Neural cell (in vitro differentiated cells): ENCODE results near the gene GPC3. TPM values are rescaled to one million over a fixed set of nuclear protein-coding genes. Genes with fewer than 3 reads are reported as not detected.

Source experiments
- H2AFZ ChIP-seq: fragments of 200-600, 300-800 bp; sonication (generic), shearing (Covaris generic); 2 replicates; pipeline ENCODE4 v1.6.0; 2014; ENCODE audit warnings: low read depth, mild to moderate bottlenecking, antibody characterized with exemption, low read length, moderate library complexity
- H3F3A ChIP-seq: fragments of 200-600 bp; shearing (Covaris generic); 2 replicates; pipeline ENCODE4 v1.6.1; 2016; ENCODE audit warnings: mild to moderate bottlenecking, moderate library complexity, mixed read lengths, antibody characterized with exemption, low read length; ENCODE audit not compliant: insufficient read depth, poor library complexity, severe bottlenecking
- H3K27ac ChIP-seq: fragments of 200-600, 300-800 bp; sonication (generic), shearing (Covaris generic); 2 replicates; pipeline ENCODE4 v1.5.1; 2014; ENCODE audit warnings: mild to moderate bottlenecking, low read length, moderate library complexity
- H3K27me3 ChIP-seq: fragments of 300-800, 200-600 bp; sonication (generic), shearing (Covaris generic); 2 replicates; pipeline ENCODE4 v1.6.0; 2014; ENCODE audit warnings: mild to moderate bottlenecking, low read depth, low read length, moderate library complexity; ENCODE audit not compliant: insufficient read depth
- H3K36me3 ChIP-seq: fragments of 300-800, 200-600 bp; sonication (generic), shearing (Covaris generic); 2 replicates; pipeline ENCODE4 v1.5.1; 2014; ENCODE audit warnings: mild to moderate bottlenecking, antibody characterized with exemption, low read length, moderate library complexity; ENCODE audit not compliant: insufficient read depth
- H3K4me2 ChIP-seq: fragments of 300-800, 200-600 bp; sonication (generic), shearing (Covaris generic); 2 replicates; pipeline ENCODE4 v1.6.0; 2014; ENCODE audit warnings: mild to moderate bottlenecking, low read length
- H3K4me3 ChIP-seq: fragments of 300-800, 200-600 bp; sonication (generic), shearing (Covaris generic); 2 replicates; pipeline ENCODE4 v1.5.1; 2014; ENCODE audit warnings: mild to moderate bottlenecking, low read length, moderate library complexity
- H3K79me2 ChIP-seq: fragments of 200-600 bp; shearing (Covaris generic); replicated peaks from 2 replicates; pipeline ENCODE4 v1.6.0; 2014; ENCODE audit warnings: mild to moderate bottlenecking, low read length, moderate library complexity; ENCODE audit not compliant: insufficient read depth
- H3K9ac ChIP-seq: fragments of 300-800, 200-600 bp; sonication (generic), shearing (Covaris generic); 2 replicates; pipeline ENCODE4 v1.6.1; 2016; ENCODE audit warnings: mild to moderate bottlenecking, low read length, mixed read lengths
- H3K9me2 ChIP-seq: fragments of 200-600 bp; shearing (Covaris generic); 2 replicates; pipeline ENCODE4 v1.6.1; 2016; ENCODE audit warnings: mild to moderate bottlenecking, low read length, mixed read lengths; ENCODE audit not compliant: insufficient read depth
- H3K9me3 ChIP-seq: fragments of 200-600, 300-800 bp; sonication (generic), shearing (Covaris generic); 2 replicates; pipeline ENCODE4 v1.6.1; 2016; ENCODE audit warnings: mild to moderate bottlenecking, mixed run types, low read length, moderate library complexity, mixed read lengths
- H4K20me1 ChIP-seq: fragments of 200-600 bp; shearing (Covaris generic); 2 replicates; pipeline ENCODE4 v1.6.1; 2016; ENCODE audit warnings: mild to moderate bottlenecking, mixed run types; ENCODE audit not compliant: insufficient read depth
- CTCF ChIP-seq: fragments of 450-650 bp; IDR thresholded peaks from 2 replicates; pipeline ENCODE4 v1.5.1; 2014; ENCODE audit warnings: antibody characterized with exemption, mild to moderate bottlenecking, moderate library complexity; ENCODE audit not compliant: poor library complexity, severe bottlenecking
- EP300 ChIP-seq: fragments of 450-650 bp; conservative IDR thresholded peaks from 2 replicates; pipeline ENCODE4 v1.6.1; 2014; ENCODE audit warnings: antibody characterized with exemption, mild to moderate bottlenecking, moderate library complexity; ENCODE audit not compliant: poor library complexity, severe bottlenecking
- EZH2 ChIP-seq: fragments of 200-600, 300-800 bp; shearing (Covaris generic), sonication (generic); IDR thresholded peaks from 2 replicates; pipeline ENCODE4 v1.6.1; 2014; ENCODE audit warnings: antibody characterized with exemption, low read length, borderline replicate concordance, mild to moderate bottlenecking; ENCODE audit not compliant: insufficient read depth, poor library complexity, severe bottlenecking
- MXI1 ChIP-seq: fragments of 450-650 bp; conservative IDR thresholded peaks from 2 replicates; pipeline ENCODE4 v1.6.1; 2014; ENCODE audit warnings: antibody characterized with exemption, mild to moderate bottlenecking; ENCODE audit not compliant: poor library complexity, severe bottlenecking
- POLR2AphosphoS5 ChIP-seq: IDR thresholded peaks from 2 replicates; pipeline ENCODE4 v1.6.1; 2012
- RAD21 ChIP-seq: fragments of 450-650 bp; conservative IDR thresholded peaks from 2 replicates; pipeline ENCODE4 v1.6.1; 2014; ENCODE audit warnings: antibody characterized with exemption, mild to moderate bottlenecking, moderate library complexity
- REST ChIP-seq: IDR thresholded peaks from 2 replicates; pipeline ENCODE4 v1.6.1; 2012; ENCODE audit warnings: borderline replicate concordance
- SMC3 ChIP-seq: fragments of 450-650 bp; conservative IDR thresholded peaks from 2 replicates; pipeline ENCODE4 v1.6.1; 2014; ENCODE audit warnings: antibody characterized with exemption, mild to moderate bottlenecking, moderate library complexity; ENCODE audit not compliant: poor library complexity
- TAF1 ChIP-seq: IDR thresholded peaks from 2 replicates; pipeline ENCODE4 v1.6.1; 2012; ENCODE audit warnings: low read depth
- polyA plus RNA-seq: library from polyadenylated mRNA; depleted of rRNA; stranded (reverse); fragments of >200 nt; gene quantifications from 2 replicates; pipeline ENCODE4 v1.2.3, GENCODE V29; 2014

GPC3 gene
- polyA plus RNA-seq, 1 donor from 2014 or later = 2.1 TPM

GRCh38 chrX:133989993-133990392 lies 4.6 kb upstream of the GPC3 start:
- Histone ChIP-seq H3K36me3 (no peaks in the 10 kb centered on the region), H3K27ac (no peak overlapping the region), H4K20me1 (no peaks in the 10 kb centered on the region), H3K27me3 (peaks cover 3% of the 10 kb centered on the region), H3K4me3 (no peak overlapping the region), H2AFZ (no peak overlapping the region), H3K79me2 (no peaks in the 10 kb centered on the region), H3K9me2 (no peaks in the 10 kb centered on the region), H3F3A (no peaks in the 10 kb centered on the region), H3K9me3 (no peaks in the 10 kb centered on the region), H3K4me2 (no peak overlapping the region), H3K9ac (no peak overlapping the region)
- TF ChIP-seq RAD21 (no peak), EP300 (no peak)

- TF ChIP-seq SMC3 = no peak
- no peak for TF ChIP-seq RAD21
- no peak for TF ChIP-seq REST
- H3K36me3 ChIP-seq = no peaks in the 10 kb centered on the region
- no peaks in the 10 kb centered on the region for H4K20me1 ChIP-seq
- H3K9ac ChIP-seq = no peak overlapping the region
- no peak overlapping the region for H2AFZ ChIP-seq
- peaks cover 8% of the 10 kb centered on the region for H3K27me3 ChIP-seq
- no peaks in the 10 kb centered on the region for H3K79me2 ChIP-seq
- no peak overlapping the region for H3K27ac ChIP-seq
- no peak overlapping the region for H3K4me2 ChIP-seq
- no peaks in the 10 kb centered on the region for H3K9me2 ChIP-seq
- no peaks in the 10 kb centered on the region for H3K9me3 ChIP-seq
- H3F3A ChIP-seq = no peaks in the 10 kb centered on the region
- no peak overlapping the region for H3K4me3 ChIP-seq
These were observed 4.1 kb upstream of the GPC3 start for GRCh38 chrX:133989490-133989889.

GRCh38 chrX:133988010-133988409 lies 2.6 kb upstream of the GPC3 start:
- Histone ChIP-seq H3K9me2 (no peaks in the 10 kb centered on the region), H3K79me2 (no peaks in the 10 kb centered on the region), H2AFZ (no peak overlapping the region), H3K27ac (no peak overlapping the region), H3F3A (no peaks in the 10 kb centered on the region), H3K27me3 (peaks cover 22% of the 10 kb centered on the region), H3K9me3 (no peaks in the 10 kb centered on the region), H4K20me1 (no peaks in the 10 kb centered on the region), H3K36me3 (no peaks in the 10 kb centered on the region), H3K4me2 (no peak overlapping the region), H3K4me3 (no peak overlapping the region), H3K9ac (no peak overlapping the region)
- no peak for TF ChIP-seq POLR2AphosphoS5
- no peak for TF ChIP-seq CTCF
- no peak for TF ChIP-seq RAD21
- TF ChIP-seq REST = no peak
- no peak for TF ChIP-seq MXI1
- TF ChIP-seq TAF1 = no peak
- no peak for TF ChIP-seq SMC3
- no peak for TF ChIP-seq EP300
- no peak for TF ChIP-seq EZH2
